ENCODE results near the gene RNF130. TPM values are rescaled to one million over a fixed set of nuclear protein-coding genes. Genes with fewer than 3 reads are reported as not detected.
"Not testable (repeated sequence)": the region's sequence is repeated elsewhere in the genome, so short reads cannot be mapped to it uniquely, and the experiment has no call there.

RNF130 gene
- total RNA-seq, 1 experiment from 2014 or later = 31.4 TPM

DNA sequence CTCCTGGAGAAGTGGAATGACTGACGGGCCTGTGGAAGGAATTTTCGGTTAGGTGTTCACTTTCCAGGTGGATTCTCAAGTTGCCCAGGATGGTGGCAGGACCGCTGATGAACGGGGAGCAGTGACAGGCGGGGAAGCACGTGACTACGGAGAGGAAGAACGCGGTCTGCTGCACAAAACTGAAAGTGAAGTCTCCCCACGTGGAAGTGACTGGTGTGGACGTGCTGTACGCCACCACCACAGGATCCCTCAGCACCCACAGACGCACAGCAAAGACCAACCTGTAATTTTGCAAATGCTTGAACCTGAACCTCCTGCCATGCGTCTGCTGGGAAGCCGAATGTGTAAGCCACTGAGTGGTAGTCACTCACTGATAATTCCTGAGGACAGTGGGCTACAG is 51.4 kb downstream of the RNF130 start:
- no peak for TF ChIP-seq EZH2 (IDR thresholded peaks at IDR 0.05; ENCODE audit: borderline replicate concordance, low read depth, low read length, poor library complexity, severe bottlenecking)
- TF ChIP-seq, protein P1, sequence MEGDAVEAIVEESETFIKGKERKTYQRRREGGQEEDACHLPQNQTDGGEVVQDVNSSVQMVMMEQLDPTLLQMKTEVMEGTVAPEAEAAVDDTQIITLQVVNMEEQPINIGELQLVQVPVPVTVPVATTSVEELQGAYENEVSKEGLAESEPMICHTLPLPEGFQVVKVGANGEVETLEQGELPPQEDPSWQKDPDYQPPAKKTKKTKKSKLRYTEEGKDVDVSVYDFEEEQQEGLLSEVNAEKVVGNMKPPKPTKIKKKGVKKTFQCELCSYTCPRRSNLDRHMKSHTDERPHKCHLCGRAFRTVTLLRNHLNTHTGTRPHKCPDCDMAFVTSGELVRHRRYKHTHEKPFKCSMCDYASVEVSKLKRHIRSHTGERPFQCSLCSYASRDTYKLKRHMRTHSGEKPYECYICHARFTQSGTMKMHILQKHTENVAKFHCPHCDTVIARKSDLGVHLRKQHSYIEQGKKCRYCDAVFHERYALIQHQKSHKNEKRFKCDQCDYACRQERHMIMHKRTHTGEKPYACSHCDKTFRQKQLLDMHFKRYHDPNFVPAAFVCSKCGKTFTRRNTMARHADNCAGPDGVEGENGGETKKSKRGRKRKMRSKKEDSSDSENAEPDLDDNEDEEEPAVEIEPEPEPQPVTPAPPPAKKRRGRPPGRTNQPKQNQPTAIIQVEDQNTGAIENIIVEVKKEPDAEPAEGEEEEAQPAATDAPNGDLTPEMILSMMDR (conservative IDR thresholded peaks at IDR 0.05; ENCODE audit: low read depth, low read length) = no peak
- H3K27ac ChIP-seq (ENCODE audit: low read depth, low read length, poor library complexity, severe bottlenecking) = no peak overlapping the region
- H3K4me1 ChIP-seq (ENCODE audit: insufficient read depth, low read length, poor library complexity, severe bottlenecking) = no peaks in the 10 kb centered on the region
- no peaks in the 10 kb centered on the region for H3K9me3 ChIP-seq (ENCODE audit: low read depth, low read length, poor library complexity, severe bottlenecking)
- CTCF ChIA-PET = no interaction called here
- intact Hi-C loops (cut with micrococcal nuclease; ENCODE audit: unreplicated experiment) = no loop called here
- H3K36me3 ChIP-seq (ENCODE audit: insufficient read depth, low read length, poor library complexity, severe bottlenecking) = no peaks in the 10 kb centered on the region
- POLR2A ChIA-PET (ENCODE audit: low non-redundant PET) = no interaction called here
- H3K27me3 ChIP-seq (replicated peaks; ENCODE audit: insufficient read depth, low read depth, low read length, poor library complexity) = no peaks in the 10 kb centered on the region
- no peak for DNase-seq (ENCODE audit: low spot score)
- H3K4me3 ChIP-seq (ENCODE audit: low read depth, low read length, poor library complexity, severe bottlenecking) = no peak overlapping the region
- no TSS peak for BruUV-seq (replicated peaks)

GRCh38 chr5:180018347-180019060 is 53.1 kb downstream of the RNF130 start:
- no peaks in the 10 kb centered on the region for H3K9me3 ChIP-seq (ENCODE audit: low read depth, low read length, poor library complexity, severe bottlenecking)
- POLR2A ChIA-PET (ENCODE audit: low non-redundant PET) = no interaction called here
- H3K36me3 ChIP-seq (ENCODE audit: insufficient read depth, low read length, poor library complexity, severe bottlenecking) = no peaks in the 10 kb centered on the region
- no peak for TF ChIP-seq EZH2 (IDR thresholded peaks at IDR 0.05; ENCODE audit: borderline replicate concordance, low read depth, low read length, poor library complexity, severe bottlenecking)
- TF ChIP-seq, protein P1 (conservative IDR thresholded peaks at IDR 0.05; ENCODE audit: low read depth, low read length) = no peak
- intact Hi-C loops (cut with micrococcal nuclease; ENCODE audit: unreplicated experiment) = no loop called here
- H3K4me1 ChIP-seq (ENCODE audit: insufficient read depth, low read length, poor library complexity, severe bottlenecking) = no peaks in the 10 kb centered on the region
- no peak for DNase-seq (ENCODE audit: low spot score)
- H3K4me3 ChIP-seq (ENCODE audit: low read depth, low read length, poor library complexity, severe bottlenecking) = no peak overlapping the region
- CTCF ChIA-PET = no interaction called here
- no peaks in the 10 kb centered on the region for H3K27me3 ChIP-seq (replicated peaks; ENCODE audit: insufficient read depth, low read depth, low read length, poor library complexity)
- BruUV-seq (replicated peaks) = no TSS peak
- no peak overlapping the region for H3K27ac ChIP-seq (ENCODE audit: low read depth, low read length, poor library complexity, severe bottlenecking)

GRCh38 chr5:180015523-180015922 is 56.0 kb downstream of the RNF130 start:
- BruUV-seq (replicated peaks); POLR2A ChIA-PET (ENCODE audit: low non-redundant PET); CTCF ChIA-PET; H3K36me3 ChIP-seq (ENCODE audit: insufficient read depth, low read length, poor library complexity, severe bottlenecking); H3K4me1 ChIP-seq (ENCODE audit: insufficient read depth, low read length, poor library complexity, severe bottlenecking); H3K9me3 ChIP-seq (ENCODE audit: low read depth, low read length, poor library complexity, severe bottlenecking); H3K4me3 ChIP-seq (ENCODE audit: low read depth, low read length, poor library complexity, severe bottlenecking); DNase-seq (ENCODE audit: low spot score); H3K27ac ChIP-seq (ENCODE audit: low read depth, low read length, poor library complexity, severe bottlenecking); H3K27me3 ChIP-seq (replicated peaks; ENCODE audit: insufficient read depth, low read depth, low read length, poor library complexity); intact Hi-C loops (cut with micrococcal nuclease; ENCODE audit: unreplicated experiment): not testable (repeated sequence)

GRCh38 chr5:180013678-180014077 is 57.9 kb downstream of the RNF130 start:
- no peak for DNase-seq (ENCODE audit: low spot score)
- Histone ChIP-seq H3K36me3 (ENCODE audit: insufficient read depth, low read length, poor library complexity, severe bottlenecking) (no peaks in the 10 kb centered on the region), H3K27me3 (replicated peaks; ENCODE audit: insufficient read depth, low read depth, low read length, poor library complexity) (no peaks in the 10 kb centered on the region), H3K4me3 (ENCODE audit: low read depth, low read length, poor library complexity, severe bottlenecking) (no peak overlapping the region), H3K27ac (ENCODE audit: low read depth, low read length, poor library complexity, severe bottlenecking) (no peak overlapping the region), H3K9me3 (ENCODE audit: low read depth, low read length, poor library complexity, severe bottlenecking) (no peaks in the 10 kb centered on the region), H3K4me1 (ENCODE audit: insufficient read depth, low read length, poor library complexity, severe bottlenecking) (no peaks in the 10 kb centered on the region)
- intact Hi-C loops (cut with micrococcal nuclease; ENCODE audit: unreplicated experiment) = no loop called here
- no TSS peak for BruUV-seq (replicated peaks)
- ChIA-PET CTCF (no interaction called here), POLR2A (ENCODE audit: low non-redundant PET) (no interaction called here)
- TF ChIP-seq, protein P1 (conservative IDR thresholded peaks at IDR 0.05; ENCODE audit: low read depth, low read length) = no peak
- no peak for TF ChIP-seq EZH2 (IDR thresholded peaks at IDR 0.05; ENCODE audit: borderline replicate concordance, low read depth, low read length, poor library complexity, severe bottlenecking)

All from A673 (cell line).